ENCODE measurements around the gene NALCN. TPM values are rescaled to one million over a fixed set of nuclear protein-coding genes. Genes with fewer than 3 reads are reported as not detected.

Gene NALCN
- total RNA-seq = 12.9 TPM in 2 replicates

DNA sequence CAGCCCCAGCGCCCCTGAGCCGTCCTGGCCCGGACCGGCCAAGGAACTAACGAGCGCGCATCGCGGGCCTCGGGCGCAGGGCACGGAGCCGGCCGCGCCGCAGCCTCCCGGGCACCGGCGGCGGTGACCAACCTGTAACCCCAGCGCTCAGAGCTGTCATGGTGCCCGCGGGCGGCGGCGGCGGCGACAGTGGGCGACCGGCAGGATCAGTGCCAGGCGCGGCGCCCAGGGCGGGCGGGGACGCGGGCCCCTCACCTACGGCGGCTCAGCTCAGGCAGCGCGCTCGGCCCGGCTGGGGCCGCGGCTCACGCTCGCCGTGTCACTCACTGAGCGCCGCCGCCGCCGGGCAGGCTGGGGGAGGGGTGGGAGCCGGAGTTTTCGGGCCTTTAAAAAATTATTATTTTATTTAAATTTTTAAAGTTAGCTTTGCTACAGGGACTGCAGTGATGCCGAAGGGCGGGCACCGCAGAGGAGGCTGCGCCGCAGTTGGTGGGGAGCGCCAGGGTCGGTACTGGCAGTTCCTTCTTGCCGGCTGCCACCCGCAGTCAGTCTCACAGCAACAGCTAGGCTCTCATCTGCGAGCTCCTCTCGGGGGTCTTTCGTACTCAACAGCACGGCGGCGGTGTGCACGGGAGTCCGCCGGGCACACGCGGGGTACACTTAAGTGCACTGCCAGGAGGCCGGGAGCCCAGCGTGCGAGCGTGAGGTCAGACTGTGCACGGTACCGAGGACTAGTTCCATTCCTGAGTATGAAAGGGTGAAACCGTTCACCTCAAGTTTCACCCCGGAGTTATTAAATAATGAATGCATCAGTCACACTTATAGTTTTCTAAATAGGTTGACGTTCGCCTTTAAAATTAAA, at the start of gene NALCN:
Gene NALCN, minus strand, starts transcription at position 328 of the 862 bp plus-strand sequence. CDS start 17,382 bp downstream, outside the sequence.
- DNase-seq = peak; percentile 56

DNA sequence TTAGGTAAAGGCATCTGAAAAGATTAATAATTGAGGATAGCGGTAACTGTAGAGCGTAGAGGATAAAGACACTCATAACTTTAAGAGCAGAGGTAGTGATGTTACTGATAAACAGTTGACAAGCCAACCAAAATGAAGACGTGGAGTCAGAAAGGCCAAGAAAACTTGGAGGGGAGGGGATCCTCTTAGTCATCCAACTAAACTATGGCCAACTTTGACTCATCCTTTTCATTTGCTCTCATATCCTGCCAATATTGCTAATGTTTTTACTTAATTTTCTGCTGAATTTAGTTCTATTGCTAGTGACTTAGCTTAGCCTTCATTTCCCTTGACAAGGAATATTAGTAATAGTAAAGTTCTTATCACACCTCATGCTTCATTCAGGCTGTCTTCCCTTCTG, 49.6 kb upstream of the NALCN start:
- no peak for DNase-seq

DNA sequence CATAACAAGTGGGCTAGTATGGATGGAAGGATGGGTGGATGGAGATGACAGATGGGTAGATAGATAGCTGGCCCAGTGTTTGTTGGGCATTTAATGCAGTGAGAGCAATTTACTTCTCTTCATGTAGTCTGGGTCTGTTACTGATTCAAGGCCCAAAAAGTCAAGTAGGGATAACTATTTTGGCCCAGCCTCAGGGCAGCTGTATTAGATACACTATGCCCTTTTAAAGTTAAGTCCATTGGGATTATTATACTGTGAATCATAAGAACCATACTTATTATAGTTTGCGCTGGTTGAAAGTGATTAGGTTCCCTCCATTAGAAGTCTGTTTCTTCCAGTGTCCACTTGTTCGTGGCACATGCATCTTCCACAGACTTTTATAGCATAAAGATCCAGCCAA, 40.9 kb upstream of the NALCN start:
- DNase-seq = no peak

DNA sequence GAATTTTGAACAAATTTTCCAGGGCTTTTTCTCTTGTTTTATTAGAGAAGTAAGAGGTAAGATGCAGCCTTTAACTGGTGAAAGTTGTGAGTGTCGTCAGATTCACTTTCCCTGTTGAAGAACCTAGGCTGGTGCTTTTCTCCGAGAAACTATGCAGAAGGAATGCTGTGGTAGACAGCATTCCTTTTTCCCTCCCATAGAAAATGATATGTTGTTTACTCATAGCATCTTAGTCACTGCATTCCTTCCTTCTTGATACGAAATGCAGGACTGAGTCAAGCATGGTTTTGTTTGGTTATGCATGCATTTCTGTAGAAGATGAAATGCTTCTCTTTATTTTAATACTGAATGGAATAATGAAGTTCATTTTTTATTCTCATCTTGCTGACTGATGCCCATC, 39.6 kb upstream of the NALCN start:
- DNase-seq = peak; percentile 67

DNA sequence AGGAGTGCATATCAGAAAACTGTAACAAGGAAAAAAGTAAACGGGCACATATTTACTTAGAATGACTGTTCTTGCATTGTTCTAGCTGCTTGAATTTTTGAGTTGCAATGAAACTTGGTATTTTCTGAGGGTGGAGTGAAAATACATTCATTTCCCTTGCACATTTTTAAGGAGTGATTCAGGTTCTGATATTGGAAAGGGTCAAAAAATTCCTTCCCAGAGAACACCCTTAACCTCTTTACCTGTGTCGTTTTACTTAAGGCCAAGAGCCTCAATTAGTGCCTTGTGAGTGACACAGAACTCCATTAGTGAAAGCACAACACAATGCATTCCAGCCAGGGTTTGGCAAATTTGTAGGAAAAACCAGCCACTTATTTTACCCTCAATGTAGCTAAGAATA, 38.5 kb upstream of the NALCN start:
- DNase-seq = peak; percentile 61

DNA sequence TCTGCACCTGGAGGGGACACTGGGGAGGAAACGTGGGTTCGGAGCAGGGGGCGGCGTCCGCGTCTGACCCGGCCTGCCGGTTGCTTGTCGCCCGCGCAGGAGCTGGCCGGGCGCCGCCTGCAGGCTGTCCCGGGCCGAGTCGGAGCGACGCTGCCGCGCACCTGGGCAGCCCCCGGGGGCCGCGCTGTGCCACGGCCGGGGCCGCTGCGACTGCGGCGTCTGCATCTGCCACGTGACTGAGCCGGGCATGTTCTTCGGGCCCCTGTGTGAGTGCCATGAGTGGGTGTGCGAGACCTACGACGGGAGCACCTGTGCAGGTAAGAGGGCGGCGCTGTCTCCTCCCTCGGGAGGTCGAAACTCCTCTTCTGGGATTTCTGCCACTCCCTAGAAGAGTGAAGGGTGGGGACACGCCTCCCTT, 37.5 kb upstream of the NALCN start:
- peak; percentile 63 for DNase-seq

DNA sequence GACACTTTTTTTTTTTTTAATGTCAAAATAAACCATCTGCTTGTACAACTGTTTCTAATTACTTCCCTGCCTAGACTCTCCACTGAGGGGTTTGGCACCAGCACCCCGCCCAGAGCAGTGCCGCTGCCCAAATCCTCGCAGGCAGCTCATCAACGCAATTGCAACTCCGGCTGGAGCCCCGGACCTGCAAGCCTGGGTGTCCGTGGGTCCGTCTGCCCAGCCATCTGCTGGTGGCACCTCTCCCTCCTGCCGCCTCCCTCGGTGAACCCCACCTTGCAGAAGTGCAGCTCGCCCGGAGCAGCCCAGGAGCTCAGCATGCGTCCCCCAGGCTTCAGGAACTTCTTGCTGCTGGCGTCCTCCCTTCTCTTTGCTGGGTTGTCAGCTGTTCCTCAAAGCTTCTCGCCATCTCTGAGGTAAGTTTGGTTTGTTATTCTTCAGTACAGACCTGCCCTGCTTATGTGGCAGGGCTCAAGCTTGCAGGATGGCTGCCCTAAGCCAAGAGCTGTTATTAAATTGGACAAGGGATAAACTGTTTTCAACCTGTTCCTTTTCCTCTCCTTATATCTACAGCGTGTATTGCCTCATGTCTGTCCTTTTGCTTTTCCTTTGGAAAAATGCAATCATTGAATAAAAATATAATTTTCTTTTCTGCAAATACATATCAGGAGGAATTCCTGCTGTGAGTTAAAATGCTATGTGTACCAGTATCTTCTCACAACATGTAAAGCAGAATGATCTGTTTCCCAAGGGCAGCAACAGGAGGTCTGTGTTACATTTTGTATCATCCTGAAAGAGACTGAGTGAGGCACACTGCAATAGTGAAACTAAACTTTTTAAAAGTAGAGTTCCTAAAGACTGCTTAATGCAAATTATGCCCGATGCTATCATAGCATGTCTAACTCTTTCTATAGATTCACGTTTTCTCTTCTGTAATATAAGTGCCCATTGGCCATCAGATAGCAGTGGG, 36.5 kb upstream of the NALCN start, which contains the start of gene ITGBL1:
Gene ITGBL1, plus strand, starts transcription at position 157 of the 967 bp plus-strand sequence. Its CDS starts 159 bp downstream, at position 316.
- peak; percentile 25 for DNase-seq

DNA sequence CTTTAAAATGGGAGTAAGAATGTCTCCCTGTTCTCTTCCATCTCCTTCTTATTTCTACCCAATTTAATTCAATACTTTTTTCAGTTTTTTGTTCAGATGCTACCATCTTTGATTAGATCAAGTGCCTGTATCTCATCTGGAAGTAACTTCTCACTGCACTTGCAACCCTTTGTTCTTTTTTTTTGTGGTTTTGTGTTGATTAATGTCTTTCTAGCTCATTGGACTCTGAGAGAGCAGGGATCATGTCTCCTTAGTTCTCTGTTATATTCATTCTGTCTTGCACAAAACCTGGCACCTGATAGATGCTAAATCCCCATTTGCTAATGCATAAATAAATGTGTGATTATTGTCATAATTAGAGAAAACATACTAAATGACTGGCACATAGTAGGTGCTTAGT, 35.3 kb upstream of the NALCN start:
- no peak for DNase-seq

DNA sequence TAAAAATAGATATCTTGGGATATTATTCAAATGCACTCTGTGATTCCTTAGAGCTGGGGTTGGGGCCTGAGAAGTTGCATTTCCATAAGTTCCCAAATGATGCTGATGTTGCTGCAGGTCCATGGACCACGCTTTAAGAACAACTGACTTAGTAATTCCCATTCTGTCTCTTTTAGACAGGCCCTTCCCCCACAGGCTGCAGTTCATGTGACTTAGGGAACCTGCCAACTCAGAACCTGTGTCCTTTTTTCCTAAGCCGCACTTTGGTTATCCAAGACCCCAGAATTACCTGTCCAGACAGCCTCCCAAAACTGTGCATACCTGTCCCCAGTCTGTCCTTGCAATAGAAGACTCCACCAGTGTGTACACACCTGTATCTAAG, 34.4 kb upstream of the NALCN start:
- DNase-seq = no peak

DNA sequence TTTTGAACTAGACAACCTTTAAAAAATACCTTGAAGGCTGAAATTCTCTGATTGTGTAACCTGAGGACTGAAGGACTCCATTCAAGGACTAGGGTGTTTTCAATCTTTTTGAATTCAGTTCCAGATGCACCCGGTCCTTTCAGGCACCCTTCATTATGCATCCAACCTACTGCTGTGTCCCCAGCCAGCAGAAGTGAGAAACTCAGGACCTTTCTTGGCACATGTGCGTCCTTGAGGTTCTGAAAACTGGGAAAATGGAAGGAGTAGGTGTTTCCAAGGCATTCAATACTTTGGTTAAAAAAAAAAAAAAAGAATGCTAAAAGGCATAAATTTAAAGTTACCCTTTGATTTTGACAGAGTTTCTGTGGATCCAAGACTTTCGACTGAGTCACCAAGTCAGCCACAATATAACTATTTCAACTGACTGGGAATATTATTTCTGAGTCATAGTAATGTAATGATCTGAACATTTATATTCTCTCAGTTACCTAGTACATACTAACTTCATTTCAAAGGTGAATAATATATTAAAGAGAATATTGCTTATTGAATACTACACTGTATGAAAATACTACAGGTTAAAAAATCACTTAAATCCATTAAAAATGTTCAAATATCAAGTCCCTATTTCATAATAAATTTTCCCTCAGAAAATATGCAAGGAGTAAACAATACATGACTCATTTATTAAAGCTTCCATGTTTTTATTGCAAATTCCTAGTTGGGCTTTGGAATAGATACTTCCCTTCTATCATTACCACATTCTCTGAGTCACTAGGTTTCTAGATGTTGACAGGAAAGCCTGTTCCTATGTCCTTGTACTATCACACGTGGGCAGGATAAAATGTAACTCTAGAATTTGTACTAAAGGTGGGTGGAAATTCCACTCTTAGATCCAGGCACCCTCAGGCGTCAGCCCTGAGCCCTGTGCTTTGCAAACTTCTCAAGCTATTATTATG, 33.8 kb upstream of the NALCN start:
- DNase-seq = peak; percentile 89

DNA sequence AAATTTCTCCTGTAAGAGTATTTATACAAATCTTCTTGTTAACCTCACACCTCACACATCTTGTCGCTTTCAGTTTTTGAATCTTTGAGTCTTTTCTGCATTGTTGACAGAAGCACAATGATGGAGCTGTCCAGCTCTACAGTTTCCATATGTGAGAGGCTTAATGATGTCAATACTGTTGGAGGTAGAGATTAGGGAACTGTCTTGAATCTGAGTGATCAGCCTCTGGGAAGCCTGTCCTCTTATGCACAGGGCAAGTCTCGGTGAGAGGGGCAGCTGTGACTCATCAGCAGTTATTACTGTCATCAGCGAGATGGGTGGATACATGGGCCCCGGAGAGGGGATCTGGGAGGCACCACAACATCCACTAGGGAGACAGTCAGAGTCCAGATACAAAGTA, 31.5 kb upstream of the NALCN start:
- DNase-seq = no peak

DNA sequence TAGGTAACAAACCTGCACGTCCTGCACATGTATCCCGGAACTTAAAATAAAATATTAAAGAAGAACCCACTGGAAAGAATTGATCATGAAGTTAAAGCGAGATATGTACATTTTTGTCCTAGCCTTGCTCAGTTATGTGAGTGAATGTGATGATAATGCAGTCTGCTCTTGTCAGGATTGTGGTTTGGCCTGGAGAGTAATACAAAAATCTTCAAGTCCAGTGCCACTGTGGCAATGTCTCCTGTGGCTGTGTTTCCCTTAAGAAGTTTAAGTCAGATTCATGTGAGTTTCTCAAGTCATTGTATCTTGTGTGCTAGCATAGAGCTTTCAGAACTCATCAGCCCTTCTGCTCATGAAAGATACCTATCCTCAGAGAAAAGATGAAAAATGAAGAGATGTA, 18.2 kb upstream of the NALCN start:
- no peak for DNase-seq

DNA sequence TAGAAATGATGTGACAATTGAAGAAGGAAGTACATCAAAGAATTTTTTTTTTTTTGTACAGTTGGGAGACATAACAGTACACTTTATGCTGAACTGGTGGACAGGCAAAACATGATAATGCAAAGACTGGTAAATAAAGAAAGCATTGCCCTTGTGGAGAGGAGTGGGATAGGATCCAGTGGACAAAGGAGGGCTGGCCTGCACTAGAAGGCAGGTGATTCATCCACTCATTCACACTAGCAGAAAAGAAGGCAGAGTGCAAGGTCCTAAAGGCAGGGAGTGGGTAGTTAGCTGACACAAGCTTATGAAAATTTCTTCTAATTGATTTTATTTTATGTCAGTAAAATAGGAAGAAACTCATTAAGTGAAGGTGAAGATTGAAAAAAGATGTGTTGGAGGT, 17.6 kb upstream of the NALCN start:
- DNase-seq = no peak

DNA sequence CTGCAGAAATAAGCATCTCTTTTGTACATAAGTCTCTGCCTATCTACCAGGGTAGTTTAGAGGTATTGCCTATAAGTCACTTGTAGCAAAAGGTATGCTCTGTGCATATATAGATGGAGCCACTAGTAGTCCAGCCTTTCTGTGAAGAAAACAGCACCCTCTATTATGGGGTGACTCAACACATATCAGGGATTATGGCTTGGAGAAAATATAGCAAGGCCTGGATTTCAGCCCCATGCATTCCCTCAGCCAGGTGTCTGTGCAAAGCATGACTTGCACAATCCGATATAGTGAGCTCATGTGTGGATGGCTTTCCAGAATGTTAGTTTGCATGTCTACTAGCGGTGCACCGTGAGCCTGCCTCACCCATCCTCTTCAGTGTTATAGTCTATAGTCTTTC, 13.4 kb upstream of the NALCN start:
- no peak for DNase-seq

DNA sequence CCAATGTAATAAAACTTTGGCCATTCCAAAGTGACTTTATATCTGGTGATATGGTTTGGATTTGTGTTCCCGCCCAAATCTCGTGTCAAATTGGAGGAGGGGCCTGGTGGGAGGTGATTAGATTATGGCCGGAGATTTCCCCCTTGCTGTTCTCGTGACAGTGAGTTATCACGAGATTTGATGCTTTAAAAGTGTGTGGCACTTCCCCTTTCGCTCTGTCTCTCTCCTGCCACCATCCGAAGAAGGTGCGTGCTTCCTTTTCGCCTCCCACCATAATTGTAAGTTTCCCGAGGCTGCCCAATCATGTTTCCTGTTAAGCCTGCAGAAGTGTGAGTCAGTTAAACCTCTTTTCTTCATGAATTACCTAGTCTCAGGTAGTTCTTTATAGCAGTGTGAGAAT, 9.3 kb upstream of the NALCN start:
- no peak for DNase-seq

DNA sequence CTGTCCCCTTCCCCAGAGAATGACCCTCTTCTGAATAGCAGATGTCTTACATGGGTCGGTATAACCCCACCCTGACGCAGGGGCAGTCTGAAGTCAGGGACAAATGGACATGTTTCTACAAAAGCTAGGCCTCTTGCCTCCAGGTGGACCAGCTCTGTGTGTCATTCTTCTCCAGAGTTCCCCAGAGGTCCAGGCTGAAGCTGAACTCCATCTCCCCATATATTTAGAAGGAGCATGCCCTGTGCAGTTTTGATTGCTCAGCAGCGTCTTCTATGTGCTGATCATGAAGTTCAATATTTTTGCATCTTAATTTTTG, 8.8 kb upstream of the NALCN start:
- DNase-seq = no peak

DNA sequence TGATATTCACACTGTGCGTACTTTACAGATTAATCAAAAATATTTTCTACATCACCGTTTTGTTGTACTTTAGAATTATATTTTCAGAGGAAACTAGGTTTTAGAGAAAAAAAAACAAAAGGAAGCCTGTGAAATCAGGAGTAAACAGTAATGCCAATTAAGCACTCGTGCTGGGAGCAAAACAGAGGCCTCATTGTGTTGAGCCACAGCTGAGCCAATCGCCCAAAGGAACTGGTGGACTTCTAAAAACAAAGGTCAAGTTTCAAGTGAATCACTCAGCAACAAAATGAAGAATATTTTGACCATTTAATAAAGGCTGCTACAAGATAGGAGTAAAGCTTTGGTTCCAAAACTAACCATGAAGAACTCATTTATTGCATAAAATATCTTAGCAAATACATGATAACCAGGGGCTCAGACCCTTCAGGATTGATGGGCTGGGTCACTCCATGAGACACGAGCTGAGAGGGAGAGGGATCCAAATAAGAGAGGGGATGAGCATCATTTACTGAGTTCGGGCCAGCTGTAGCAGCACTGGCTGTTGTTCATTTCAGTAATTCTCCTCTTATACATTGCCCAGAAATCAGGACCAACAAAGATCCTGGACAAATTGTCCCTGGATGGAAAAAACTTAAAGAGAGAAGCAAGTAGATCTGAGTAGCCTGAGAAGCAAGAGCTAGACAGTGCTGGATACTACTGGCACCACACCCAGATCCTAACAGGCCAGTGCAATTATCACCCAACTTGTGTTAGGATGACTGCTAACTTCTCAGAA, 8.3 kb upstream of the NALCN start:
- peak; percentile 46 for DNase-seq

DNA sequence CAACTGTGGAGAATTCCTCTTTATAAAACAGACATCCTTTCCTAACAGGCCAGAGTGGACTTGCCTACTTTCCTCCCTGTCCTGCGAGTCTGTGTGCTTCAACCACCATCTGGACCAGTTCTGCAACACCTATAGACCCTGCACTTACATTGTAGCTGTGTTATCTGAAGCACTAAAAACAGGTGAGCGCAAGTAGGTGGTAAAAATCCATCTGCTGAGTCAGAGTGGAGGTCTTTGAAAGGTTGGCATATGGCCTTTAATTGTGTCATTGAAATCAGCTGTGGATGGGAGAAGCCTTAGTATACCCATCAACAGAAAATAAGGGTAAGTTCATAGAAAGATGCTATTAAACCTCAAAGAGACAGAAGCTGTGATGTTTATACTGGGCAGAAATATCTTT, 7.6 kb upstream of the NALCN start:
- DNase-seq = no peak

DNA sequence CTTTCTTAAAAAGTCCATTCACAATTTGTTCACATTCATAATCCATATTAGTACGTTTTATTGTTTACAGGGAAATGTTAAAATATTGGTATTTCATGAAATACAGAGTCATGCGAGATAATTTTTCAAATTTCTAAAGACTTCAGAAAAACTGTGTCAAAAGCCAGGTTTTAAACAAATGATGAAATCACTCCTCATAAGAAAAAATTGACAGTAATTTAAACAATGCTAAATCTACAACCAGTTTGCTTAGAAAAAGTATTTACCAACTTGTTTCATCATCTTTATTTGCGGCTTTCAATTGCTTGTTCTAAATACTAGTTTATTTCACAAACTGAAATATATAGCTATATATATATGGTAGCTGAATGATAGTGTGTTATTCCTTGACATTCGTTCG, 1.2 kb upstream of the NALCN start:
- no peak for DNase-seq

DNA sequence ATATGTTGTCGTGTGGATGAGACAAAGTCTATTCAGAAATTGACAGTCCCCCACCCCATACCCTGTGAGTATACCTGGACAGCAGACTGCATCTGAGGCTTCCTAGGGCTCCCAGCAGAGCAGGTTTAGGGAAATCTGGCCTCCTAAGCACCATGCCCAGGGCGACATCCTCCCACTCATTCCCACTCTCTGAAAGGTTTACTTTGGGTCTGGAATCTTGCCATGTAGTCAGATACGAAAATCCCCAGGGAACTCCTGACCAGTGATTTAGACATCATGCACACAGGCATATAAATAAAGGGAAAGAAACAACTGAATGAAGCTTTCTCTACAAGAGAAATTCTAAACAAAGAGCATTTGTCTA, 717 bp upstream of the NALCN start:
- DNase-seq = peak; percentile 44

DNA sequence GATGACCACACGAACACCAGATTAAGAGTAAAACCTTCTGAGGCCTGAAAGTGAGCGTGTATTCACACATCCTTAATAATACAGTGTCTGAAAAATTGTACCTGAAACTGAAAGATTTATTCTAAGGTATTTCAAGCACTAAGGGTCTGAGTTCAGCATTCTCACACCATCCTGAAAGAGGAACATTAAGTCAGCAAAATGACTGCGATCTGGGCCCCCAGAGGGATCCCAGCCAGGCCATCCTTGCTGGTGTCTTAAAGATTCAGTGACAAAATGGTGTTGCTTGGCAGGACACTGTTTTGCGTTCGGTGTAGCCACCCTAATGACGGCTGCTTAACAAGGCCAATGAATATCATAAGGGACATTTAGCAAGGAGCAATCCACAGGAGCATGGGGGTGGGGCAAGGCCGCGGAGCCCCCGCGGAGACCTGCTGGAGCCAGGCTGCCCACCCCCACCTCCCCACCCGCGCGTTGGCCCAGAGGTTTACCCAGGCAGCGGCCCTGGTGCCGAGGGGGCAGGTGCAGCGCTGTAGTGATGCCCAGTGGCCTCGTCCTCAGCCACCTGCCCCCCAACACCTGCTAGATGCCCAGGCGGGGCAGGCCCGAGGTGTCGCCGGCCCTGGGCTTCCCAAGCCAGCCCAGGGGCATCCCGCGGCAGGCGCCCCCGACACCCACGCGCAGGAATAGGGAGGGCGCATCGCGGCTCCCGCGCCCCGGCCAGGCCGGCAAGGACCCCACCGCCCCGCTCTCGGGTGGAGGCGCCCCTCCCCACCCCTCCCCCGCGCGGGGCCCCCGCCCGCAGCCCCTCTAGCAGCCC, 742 bp downstream of the NALCN start:
- peak; percentile 20 for DNase-seq

All from dermis blood vessel endothelial cell (primary cell).